ENCODE data around the gene VAMP2.

The VAMP2 gene

DNA sequence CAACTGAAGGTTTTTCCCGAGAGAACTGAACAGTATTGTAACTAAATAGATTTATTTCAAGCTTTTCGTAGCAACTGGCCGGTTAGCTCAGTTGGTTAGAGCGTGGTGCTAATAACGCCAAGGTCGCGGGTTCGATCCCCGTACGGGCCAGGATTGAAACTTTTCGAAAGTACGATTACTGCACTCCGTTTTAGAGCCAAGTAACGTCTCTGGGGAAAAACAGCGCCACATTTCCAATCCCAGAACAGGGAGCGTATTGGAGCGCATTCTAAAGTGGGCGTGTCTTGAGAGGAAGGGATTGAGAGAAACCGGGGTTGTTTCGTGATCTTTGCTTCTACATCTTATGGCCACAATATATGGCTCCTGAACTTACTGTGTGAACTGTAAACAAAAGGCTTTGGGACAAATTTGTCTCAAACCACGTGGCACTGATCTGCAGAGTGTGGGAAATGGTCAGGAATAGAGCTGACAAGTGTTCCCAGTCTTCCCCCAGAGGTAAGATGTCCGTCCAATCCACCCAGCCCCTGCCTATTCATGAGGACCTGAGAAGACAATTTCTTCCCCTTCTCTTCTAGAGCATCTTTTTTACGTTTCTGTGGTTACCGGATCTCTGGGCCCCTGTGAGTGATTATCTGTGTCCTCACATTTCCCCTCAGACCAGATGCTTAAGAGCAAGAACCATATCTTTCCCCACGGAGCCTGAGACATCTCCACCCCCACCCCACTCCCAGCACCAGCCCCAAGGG is 24.9 kb upstream of the VAMP2 start:
- in situ Hi-C loops (cut with MboI; ENCODE audit: low pct_unique_long_range_greater_than_20kb, low sequenced_read_pairs, unreplicated experiment) = no loop called here
- DNase-seq (ENCODE audit: low spot score) = peak; percentile 82
- no peak for TF ChIP-seq CTCF (IDR thresholded peaks at IDR 0.05; ENCODE audit: extremely low read depth, insufficient read depth, missing control alignments)

- in situ Hi-C loops (cut with MboI; ENCODE audit: low pct_unique_long_range_greater_than_20kb, low sequenced_read_pairs, unreplicated experiment) = no loop called here
- TF ChIP-seq CTCF (IDR thresholded peaks at IDR 0.05; ENCODE audit: extremely low read depth, insufficient read depth, missing control alignments) = peak; percentile 40
- DNase-seq (ENCODE audit: low spot score) = peak; percentile 81
These were observed 24.2 kb upstream of the VAMP2 start for GRCh38 chr17:8186787-8187516.

GRCh38 chr17:8186446-8186786 is 23.7 kb upstream of the VAMP2 start:
- in situ Hi-C loops (cut with MboI; ENCODE audit: low pct_unique_long_range_greater_than_20kb, low sequenced_read_pairs, unreplicated experiment) = no loop called here
- no peak for TF ChIP-seq CTCF (IDR thresholded peaks at IDR 0.05; ENCODE audit: extremely low read depth, insufficient read depth, missing control alignments)
- no peak for DNase-seq (ENCODE audit: low spot score)

GRCh38 chr17:8185582-8186445 is 23.1 kb upstream of the VAMP2 start:
- TF ChIP-seq CTCF (IDR thresholded peaks at IDR 0.05; ENCODE audit: extremely low read depth, insufficient read depth, missing control alignments) = no peak
- peak; percentile 73 for DNase-seq (ENCODE audit: low spot score)
- in situ Hi-C loops (cut with MboI; ENCODE audit: low pct_unique_long_range_greater_than_20kb, low sequenced_read_pairs, unreplicated experiment) = no loop called here

DNA sequence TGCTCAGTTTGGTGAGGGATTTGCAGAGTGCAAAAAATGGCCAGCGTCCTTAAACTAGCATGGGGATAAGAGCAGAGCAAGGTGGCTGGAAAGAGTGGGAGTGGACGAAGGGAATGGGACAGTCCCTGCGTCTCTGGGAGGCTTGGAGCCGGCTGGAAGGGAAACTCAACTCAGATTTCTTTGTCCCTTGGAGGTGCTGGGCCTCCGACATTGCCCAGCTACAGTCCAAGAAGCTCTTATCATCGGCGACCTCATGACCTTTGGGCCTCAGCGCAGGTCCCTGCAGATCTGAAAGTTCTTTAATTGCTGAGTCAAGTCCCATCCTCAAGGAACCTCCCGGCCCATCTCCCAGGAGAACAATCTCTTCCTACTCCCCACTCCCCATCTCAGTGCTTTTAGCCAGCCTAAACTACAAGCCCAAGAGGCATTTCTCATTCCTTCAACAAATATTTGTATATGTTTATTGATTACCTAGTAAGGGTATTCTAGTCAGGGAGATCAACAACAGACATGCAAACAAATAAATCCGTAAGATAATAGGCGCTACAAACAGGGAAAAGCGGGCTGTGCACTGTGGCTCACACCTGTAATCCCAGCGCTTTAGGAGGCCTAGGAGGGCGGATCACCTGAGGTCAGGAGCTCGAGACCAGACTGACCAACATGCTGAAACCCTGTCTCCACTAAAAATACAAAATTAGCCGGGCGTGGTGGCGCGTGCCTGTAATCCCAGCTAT is 14.4 kb upstream of the VAMP2 start:
- no peak for TF ChIP-seq CTCF (IDR thresholded peaks at IDR 0.05; ENCODE audit: extremely low read depth, insufficient read depth, missing control alignments)
- DNase-seq (ENCODE audit: low spot score) = no peak
- in situ Hi-C loops (cut with MboI; ENCODE audit: low pct_unique_long_range_greater_than_20kb, low sequenced_read_pairs, unreplicated experiment) = no loop called here
